ENCODE results near the gene SIT1.
A peak's percentile ranks its signal among the peaks of the same experiment; 100 is the strongest.
"Not testable (repeated sequence)": the region's sequence is repeated elsewhere in the genome, so short reads cannot be mapped to it uniquely, and the experiment has no call there.

The SIT1 gene

DNA sequence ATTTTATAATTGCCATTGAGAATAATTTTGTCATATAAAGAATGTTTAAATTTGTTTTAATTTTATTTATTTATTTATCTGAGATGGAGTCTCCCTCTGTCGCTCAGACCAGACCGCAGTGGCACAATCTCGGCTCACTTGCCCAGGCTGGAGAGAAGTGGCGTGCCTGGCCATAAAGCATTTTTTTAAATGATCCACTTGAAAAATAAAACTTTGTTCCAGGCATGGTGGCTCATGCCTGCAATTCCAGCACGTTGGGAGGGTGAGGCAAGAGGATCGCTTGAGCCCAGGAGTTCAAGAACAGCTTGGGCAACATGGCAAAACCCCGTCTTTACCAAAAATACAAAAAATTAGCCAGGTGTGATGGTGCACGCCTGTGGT lies 2.1 kb upstream of the SIT1 start:
- in situ Hi-C loops (cut with HindIII; ENCODE audit: low pct_unique_long_range_greater_than_20kb, low sequenced_read_pairs): no loop called here
- no peak for TF ChIP-seq JUND (IDR thresholded peaks at IDR 0.05; ENCODE audit: low read depth)
- DNase-seq (ENCODE audit: low read depth in 1 of 2, low spot score in 1 of 2): no peak

- TF ChIP-seq JUND (IDR thresholded peaks at IDR 0.05; ENCODE audit: low read depth): no peak
- no peak for DNase-seq (ENCODE audit: low read depth in 1 of 2, low spot score in 1 of 2)
- in situ Hi-C loops (cut with HindIII; ENCODE audit: low pct_unique_long_range_greater_than_20kb, low sequenced_read_pairs): no loop called here
Observed at GRCh38 chr9:35651956-35652828, 1.5 kb upstream of the SIT1 start.

DNA sequence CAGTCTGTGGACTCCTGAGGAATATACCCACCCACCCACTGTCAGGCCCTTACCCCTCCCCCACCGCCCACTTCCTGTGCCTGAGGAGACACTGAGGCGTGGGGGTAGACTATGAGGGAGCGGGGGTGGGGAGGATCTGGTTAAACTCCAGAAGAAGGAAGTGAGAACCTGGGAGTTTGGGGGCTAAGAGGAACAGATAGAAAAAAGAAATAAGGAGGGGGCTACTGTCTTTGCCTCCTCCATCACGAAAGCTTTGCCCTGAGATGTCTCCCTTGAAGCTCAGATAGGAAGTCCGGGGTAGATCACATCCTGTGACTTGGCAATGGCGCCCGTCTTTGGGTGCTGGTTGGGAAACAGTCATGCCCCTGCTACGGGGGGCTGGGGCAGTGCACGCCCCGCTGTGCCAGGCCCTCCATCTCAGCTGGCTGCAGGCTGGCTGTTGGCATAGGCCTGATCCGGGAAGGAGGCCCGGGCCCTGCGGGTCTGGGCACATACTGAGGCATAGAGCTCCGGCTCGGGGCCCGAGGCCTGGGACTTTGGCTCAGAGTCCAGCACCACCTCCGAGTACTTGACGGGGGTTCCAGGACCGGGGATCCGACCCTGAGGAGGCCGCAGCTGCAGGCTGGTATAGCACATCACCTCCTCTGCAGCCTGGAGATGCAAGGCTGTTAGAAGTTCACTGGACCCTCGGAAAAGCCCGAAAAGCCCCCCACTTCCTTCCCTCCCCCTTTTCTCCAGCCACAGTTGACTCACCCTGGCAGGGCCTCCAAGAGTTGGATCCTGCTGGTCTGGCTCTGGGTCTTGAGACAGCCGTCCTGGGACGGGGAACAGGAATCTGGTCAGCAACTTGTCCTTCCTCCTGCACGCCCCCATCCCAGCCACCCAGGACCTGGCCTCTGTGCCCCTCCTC lies 1.0 kb downstream of the SIT1 start:
- no peak for DNase-seq (ENCODE audit: low read depth in 1 of 2, low spot score in 1 of 2)
- in situ Hi-C loops (cut with HindIII; ENCODE audit: low pct_unique_long_range_greater_than_20kb, low sequenced_read_pairs): no loop called here
- TF ChIP-seq JUND (IDR thresholded peaks at IDR 0.05; ENCODE audit: low read depth): no peak

- DNase-seq (ENCODE audit: low read depth in 1 of 2, low spot score in 1 of 2): peak; percentile 74 to 88
- TF ChIP-seq JUND (IDR thresholded peaks at IDR 0.05; ENCODE audit: low read depth): no peak
- in situ Hi-C loops (cut with HindIII; ENCODE audit: low pct_unique_long_range_greater_than_20kb, low sequenced_read_pairs): no loop called here
Observed at GRCh38 chr9:35646533-35647265, 4.0 kb downstream of the SIT1 start.

- in situ Hi-C loops (cut with HindIII; ENCODE audit: low pct_unique_long_range_greater_than_20kb, low sequenced_read_pairs): no loop called here
- no peak for TF ChIP-seq JUND (IDR thresholded peaks at IDR 0.05; ENCODE audit: low read depth)
- peak; percentile 58 to 83 for DNase-seq (ENCODE audit: low read depth in 1 of 2, low spot score in 1 of 2)
Observed at GRCh38 chr9:35646153-35646532, 4.6 kb downstream of the SIT1 start.

DNA sequence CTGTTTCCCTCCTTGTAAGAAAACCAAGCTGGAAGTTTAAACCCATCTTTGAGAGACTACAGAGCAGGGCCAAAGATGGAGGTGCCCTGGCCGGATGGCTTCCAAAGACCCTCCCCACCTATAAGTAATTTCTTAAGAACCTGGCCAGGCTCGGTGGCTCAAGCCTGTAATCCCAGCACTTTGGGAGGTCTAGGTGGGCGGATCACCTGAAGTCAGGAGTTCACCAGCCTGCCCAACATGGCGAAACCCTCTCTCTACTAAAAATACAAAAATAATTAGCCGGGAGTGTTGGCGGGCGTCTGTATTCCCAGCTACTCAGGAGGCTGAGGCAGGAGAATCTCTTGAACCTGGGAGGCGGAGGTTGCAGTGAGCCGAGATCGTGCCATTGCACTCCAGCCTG lies 5.0 kb downstream of the SIT1 start:
- in situ Hi-C loops (cut with HindIII; ENCODE audit: low pct_unique_long_range_greater_than_20kb, low sequenced_read_pairs); DNase-seq (ENCODE audit: low read depth in 1 of 2, low spot score in 1 of 2): not testable (repeated sequence)

DNA sequence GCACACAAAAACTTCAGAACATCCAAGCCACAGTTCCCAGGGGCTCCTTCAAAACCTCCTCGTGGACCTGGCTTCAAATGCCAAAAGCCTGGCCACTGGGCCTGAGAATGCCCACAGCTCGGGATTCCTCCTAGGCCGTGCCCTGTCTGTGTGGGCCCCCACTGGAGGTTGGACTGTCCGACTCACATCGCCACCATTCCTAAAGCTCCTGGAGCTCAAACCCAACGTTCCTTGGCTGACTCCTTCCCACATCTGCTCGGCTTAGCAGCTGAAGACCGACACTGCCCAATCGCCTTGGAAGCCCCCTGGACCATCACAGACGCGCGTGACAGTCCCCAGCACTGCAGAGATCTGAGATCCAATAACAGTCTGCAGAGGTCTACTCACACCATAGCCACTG lies 7.7 kb downstream of the SIT1 start:
- DNase-seq (ENCODE audit: low read depth in 1 of 2, low spot score in 1 of 2): no peak
- in situ Hi-C loops (cut with HindIII; ENCODE audit: low pct_unique_long_range_greater_than_20kb, low sequenced_read_pairs): no loop called here
- TF ChIP-seq JUND (IDR thresholded peaks at IDR 0.05; ENCODE audit: low read depth): no peak

- DNase-seq (ENCODE audit: low read depth in 1 of 2, low spot score in 1 of 2); in situ Hi-C loops (cut with HindIII; ENCODE audit: low pct_unique_long_range_greater_than_20kb, low sequenced_read_pairs): not testable (repeated sequence)
Observed at GRCh38 chr9:35641478-35641877, 9.3 kb downstream of the SIT1 start.

DNA sequence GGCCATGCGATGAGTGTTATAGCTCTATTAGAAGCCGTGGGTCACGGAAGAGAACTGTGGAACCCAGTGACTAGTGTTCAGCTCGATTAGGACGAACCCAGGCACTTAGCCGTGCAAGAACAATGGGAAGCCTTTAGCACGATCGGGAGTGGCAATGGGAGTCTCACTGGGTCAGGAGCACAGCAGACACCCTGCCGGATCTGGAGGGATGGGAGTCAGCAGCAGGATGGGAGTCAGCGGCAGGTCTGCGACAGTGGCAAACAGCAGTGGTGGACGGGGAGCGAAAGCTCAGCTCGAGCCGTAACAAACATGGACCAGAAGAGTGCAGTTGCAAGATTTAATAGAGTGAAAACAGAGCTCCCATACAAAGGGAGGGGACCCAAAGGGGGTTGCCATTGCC lies 10.3 kb downstream of the SIT1 start:
- in situ Hi-C loops (cut with HindIII; ENCODE audit: low pct_unique_long_range_greater_than_20kb, low sequenced_read_pairs); DNase-seq (ENCODE audit: low read depth in 1 of 2, low spot score in 1 of 2): not testable (repeated sequence)

DNA sequence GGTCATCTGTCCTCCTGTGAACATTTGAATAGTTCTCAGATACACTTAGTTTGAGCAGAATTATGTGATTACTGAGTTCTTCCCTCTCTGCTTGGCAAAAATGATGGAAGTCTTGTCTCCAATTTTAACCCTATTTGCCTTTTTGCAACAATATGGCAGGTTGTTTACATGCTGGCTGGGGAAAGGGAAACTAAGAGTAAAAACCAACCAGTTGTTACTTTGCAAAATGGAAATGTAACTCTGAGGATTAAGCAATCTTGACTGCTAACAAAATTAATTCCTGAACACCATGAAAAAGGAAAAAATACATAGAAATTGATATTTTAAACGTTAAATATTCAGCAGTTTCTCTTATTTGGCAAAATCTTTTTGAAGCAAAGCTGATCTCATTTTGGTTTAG lies 11.1 kb downstream of the SIT1 start:
- in situ Hi-C loops (cut with HindIII; ENCODE audit: low pct_unique_long_range_greater_than_20kb, low sequenced_read_pairs): no loop called here
- DNase-seq (ENCODE audit: low read depth in 1 of 2, low spot score in 1 of 2): no peak
- TF ChIP-seq JUND (IDR thresholded peaks at IDR 0.05; ENCODE audit: low read depth): no peak

DNA sequence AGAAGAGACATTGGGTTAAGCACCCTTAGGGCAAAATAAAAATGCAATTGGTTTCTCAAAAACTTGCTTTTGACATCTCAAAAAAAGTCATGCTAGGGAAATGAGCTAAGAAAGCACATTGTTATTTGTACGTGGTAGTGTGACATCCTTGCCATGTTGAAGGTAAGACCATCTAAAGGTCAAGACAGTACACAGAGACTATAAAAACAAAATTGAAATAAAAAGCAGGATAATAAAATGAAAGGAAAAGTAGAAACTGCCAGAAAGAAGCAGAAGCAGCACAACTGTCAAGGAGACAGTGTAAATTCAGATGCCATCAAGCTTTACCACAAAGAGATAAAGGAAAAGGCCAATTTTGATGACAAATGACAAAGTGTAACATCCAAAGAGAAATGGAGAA lies 11.5 kb downstream of the SIT1 start:
- DNase-seq (ENCODE audit: low read depth in 1 of 2, low spot score in 1 of 2); in situ Hi-C loops (cut with HindIII; ENCODE audit: low pct_unique_long_range_greater_than_20kb, low sequenced_read_pairs): not testable (repeated sequence)

GRCh38 chr9:35638751-35639150 lies 12.0 kb downstream of the SIT1 start:
- DNase-seq (ENCODE audit: low read depth in 1 of 2, low spot score in 1 of 2); in situ Hi-C loops (cut with HindIII; ENCODE audit: low pct_unique_long_range_greater_than_20kb, low sequenced_read_pairs): not testable (repeated sequence)

DNA sequence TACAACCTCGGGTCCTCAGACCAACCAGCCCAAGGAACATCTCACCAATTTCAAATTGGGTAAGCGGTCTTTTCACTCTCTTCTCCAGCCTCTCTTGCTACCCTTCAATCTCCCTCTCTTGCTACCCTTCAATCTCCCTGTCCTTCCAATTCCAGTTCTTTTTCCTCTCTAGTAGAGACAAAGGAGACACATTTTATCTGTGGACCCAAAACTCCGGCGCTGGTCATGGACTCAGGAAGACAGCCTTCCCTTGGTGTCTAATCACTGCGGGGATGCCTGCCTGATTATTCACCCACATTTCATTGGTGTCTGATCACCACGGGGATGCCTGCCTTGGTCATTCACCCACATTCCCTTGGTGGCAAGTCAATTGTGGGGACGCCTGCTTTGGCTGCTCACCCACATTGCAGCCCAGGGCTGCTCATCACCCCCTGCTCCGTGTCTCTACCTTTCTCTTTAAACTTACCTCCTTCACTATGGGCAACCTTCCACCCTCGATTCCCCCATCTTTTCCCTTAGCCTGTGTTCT lies 13.2 kb downstream of the SIT1 start:
- DNase-seq (ENCODE audit: low read depth in 1 of 2, low spot score in 1 of 2); in situ Hi-C loops (cut with HindIII; ENCODE audit: low pct_unique_long_range_greater_than_20kb, low sequenced_read_pairs): not testable (repeated sequence)

GRCh38 chr9:35636877-35637246 lies 13.9 kb downstream of the SIT1 start:
- DNase-seq (ENCODE audit: low read depth in 1 of 2, low spot score in 1 of 2); in situ Hi-C loops (cut with HindIII; ENCODE audit: low pct_unique_long_range_greater_than_20kb, low sequenced_read_pairs): not testable (repeated sequence)

All from T47D (cell line).